Stimulated activated CD8-positive, alpha-beta memory T cell treated with anti-CD3 and anti-CD28 coated beads, Interleukin-2, amount 100 ng/mL, for 48 hours (primary cell): ENCODE measurements around the gene STK24.

Source experiments
- DNase-seq, 2 donors: peaks; one replicate each; pipeline ENCODE4 v3.0.0-alpha.2; 2020; ENCODE audit warnings: low read depth in 2 of 2

Gene STK24

DNA sequence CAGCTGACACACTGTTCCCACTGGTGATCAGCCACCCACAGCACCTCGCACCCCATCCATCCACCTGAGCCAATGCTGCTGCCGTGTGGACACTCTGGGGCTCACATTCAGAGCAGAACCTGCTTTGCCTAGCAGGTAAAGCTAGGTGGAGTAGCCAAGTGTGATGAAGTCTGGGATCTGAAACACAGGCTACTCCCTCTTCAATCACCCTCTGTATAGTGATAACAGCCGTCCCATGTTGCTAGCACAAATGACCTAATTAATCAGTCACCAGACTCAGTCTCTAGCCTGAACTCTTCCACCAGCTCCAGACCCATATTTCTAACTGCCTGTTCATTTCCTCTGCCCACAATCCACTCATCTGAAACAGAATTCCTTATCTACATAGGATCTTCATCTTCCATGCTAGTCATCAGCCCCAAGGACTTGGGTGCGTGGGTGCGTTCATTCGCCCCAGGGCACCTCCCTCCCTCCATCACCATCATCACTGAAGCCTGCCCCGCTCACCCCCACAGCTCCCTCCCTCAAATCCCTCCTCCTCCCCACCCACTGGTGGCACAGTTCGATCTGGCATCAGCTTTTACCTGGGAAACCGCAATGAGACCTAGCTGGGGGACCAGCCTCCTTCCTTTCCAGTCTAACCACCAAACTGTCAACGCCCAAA, 19.8 kb downstream of the STK24 start:
- no peak for DNase-seq

DNA sequence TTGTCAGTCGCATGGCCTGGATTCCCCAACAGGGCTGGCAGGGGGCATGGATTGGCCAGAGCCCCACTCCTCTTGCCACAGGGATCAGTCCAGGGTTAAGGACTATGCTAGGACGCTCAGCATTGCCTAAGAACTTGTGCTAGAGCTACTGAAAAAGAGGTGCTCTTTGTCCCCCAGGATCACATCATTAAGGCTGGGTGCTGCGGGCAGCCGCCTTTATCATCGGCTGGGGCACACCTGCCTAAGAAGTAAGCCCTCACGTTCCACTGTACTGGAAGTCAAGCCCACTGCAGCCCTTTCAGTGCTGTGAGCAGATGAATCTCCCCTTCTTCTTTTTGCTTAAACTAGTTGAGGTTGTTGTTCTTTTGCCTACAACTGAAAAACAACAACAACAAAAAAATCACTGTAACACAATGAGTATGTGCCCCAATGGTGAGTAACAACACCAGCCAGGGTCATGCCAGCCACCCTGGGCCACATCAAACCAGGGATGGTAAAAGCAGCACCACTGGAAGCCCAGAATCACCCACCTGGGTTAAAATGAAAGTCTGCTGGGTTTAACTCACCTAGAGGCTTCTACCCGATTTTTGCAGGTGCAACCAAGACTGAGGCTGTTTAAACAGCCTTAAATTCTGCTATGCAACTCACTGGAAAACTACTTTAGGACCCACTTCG, 20.6 kb downstream of the STK24 start:
- DNase-seq = no peak

DNA sequence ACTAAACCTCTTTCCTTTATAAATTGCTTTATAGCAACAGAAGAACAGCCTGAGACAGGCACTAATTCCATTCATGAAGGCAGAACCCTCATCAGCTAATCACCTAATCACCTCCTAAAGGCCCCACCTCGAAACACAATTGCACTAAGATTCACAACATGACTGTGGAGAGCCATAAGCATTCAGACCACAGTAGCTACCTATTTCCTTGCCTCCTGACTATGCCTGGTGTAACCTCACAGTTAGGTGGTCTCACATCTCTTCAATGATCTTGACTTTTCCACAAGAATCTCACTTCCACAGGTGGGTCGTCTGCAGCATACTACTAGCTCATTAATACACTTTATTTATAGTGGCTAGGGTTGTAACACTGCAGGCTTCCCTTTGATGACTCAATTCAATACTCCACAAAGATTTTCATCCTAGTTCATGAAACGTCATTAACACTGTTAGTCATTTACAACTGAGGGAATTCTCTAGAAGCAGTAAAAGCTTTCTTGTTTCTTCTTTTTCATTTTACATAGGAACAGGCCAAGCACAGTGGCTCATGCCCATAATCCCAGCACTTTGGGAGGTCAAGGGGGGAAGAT, 27.1 kb downstream of the STK24 start:
- no peak for DNase-seq

DNA sequence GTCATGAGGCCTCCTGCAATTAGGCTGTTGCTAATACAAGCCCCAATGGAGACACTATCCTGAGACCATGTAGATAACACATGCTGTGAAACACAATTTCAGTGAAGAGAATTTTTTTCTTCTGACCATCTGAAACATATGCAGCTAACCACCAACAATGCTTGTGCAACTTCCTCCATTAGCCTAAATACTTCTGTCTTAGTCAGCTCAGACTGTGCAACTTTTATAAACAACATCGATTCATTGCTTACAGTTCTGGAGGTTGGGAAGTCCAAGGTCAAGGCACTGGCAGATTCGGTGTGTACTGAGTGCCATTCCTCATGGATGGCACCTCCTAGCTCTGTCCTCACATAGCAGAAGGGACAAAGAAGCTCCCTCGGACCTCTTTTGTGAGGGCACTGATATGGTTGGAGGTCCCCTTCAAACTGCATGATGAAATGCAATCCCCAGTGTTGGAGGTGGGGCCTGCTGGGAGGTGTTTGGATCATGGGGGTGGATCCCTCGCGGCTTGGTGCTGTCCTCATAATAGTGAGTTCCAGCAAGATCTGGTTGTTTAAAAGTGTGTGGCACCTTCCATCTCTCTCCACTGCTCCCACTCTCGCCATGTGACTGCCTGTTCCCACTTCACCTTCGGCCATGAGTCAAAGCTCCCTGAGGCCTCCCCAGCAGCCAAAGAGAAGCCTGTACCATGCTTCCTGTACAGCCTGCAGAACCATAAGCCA, 27.7 kb downstream of the STK24 start:
- DNase-seq = no peak

DNA sequence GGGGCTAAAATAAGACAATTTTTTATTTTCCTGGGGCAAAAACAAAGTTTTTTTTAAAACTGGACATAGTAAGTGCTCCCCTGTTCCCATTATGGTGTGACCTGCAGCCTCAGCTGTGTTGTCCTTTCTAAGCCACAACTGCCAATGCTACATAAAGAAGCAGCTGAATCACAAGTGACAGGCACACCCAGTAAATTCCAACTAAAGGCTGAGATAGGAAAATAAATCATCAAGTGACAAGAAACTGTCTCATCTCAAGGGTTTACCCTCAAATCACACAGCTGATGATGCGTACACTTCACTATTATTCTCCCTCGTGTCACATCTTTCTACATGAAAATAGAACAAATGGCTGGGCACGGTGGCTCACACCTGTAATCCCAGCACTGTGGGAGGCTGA, 28.7 kb downstream of the STK24 start:
- no peak for DNase-seq

DNA sequence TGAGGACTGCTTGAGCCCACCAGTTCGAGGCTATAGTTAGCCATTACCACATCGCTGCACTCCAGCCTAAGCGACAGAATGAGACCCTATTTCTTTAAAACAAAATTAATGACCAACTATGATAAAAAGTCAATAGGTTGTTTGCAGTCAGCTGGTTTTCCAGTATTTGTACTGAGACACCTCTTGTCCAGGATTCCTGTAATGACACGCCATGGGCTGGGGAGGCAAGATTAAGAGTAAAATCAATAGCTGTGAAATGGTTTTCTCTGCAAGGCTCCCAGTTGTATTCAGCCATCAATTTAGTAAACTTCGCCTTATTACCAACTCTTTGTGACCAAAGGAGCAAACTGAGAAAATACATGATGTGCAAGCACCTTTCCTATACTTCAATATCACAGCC, 29.5 kb downstream of the STK24 start:
- DNase-seq = no peak

DNA sequence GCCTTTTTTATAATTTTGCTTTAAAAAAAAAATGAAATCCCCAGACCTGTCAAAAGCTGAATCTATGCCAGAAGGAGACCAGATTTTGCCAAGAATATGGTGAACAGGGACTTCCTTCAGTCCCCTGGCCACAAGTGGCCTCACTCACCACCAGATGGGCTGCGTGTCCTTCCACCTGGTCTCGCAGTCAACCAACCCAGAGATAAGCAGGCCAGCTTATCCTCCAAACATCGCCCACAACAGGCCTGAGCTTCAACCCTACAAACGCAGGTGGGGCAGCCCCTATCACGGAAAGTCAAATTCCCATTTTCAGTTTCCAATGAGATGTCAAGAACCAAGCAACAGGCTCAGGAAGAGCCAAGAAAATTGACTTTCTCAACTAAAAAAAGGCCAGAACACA, 30.5 kb downstream of the STK24 start:
- DNase-seq = no peak

DNA sequence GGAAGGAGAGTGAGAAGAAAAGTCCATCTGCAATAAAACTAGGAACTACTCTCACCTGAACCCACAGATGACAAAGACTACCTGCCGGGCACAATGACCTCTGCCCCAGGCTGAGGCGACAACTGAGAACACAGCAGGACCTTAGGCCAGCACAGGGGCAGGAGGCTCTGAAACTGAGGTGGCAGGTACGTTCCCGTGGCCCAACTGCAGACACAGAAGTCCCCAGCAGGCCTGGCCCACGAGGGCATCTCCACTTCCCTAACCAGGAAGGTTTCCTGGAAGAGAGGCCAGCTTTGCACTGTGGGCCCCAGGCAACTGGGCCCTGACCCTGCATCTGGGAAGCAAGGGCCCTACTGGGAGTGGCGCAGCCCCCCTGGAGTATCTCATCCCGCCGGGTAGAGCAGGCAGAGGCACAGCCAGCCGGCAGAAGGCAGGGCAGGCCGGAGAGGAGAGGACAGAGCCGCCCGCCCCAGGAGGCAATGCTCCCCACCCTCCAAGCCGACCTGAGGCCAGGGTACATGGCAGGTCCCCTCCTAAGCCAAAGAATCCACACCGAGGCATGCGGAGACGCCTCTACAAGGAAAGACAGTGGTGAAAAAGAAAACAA, 32.7 kb downstream of the STK24 start:
- DNase-seq = no peak

DNA sequence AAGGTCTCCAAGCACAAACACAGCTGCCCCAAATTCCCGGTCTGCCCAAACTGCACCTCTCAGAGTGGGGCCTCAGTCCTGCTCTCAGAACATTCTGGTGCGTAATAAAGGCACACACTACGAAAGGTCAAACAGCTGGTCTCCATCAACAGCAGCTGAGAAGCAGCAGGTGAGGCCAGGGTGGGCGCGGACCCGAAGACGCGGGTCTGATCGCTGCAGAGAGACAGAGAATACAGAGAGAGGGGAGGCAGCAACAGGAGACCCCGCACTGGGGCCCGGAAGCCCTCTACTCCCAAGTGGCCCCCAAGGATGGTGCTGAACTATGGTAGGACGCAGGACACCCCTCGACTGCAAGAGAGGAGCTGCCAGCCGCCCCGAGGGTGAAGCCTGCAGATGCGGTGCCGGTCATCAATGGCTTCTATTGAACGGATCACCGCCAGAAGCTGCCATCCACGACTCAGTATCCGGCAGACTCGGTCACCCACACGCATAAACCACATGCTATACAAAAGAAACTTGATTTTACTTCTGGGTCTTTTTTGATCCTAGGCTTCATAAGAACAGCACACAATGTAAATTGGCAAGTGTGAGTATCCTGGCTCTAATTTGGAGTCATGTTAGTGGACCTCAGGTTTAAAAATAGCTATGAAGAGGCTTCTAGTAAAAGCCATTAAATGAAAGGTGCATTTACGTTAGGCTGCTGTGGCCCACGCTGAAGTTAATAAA, 33.4 kb downstream of the STK24 start:
- no peak for DNase-seq

DNA sequence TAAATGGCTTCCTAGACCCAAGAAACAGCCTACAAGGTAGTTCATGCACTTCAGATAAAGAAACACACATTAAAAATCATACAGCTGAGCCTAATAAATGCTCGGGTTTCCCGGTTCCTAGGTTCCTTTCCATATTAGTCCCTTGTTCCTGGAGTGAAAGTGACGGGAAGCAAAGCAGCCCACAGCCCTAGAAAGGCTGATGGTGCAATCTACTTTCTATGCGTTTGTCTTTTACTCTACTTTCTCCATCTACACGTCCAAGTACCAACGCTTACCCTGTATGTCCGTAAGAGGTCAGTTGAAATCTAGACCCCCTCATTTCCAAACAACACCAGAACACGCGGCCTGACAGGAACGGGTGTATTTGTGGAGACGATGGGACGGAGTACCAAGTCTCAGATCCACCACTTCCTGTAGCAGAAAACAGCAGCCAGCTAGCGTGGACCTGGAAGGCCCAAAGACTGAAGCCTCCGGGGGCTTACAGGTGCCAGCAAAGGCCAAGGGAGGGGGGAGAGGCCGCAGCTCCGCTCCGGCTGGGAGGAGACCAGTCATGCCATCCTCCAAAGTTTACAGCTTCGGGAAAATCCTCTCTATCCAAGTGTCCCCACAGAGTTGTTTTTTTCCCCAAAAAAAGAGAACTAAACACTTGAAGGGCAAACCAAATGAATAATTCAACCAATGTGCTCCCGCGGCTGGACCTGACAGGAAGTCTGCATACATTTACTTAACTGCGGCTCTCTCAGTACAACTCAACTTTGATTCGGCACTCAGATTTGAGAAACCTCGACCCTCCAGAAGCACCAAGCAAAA, 34.1 kb downstream of the STK24 start:
- DNase-seq = no peak

DNA sequence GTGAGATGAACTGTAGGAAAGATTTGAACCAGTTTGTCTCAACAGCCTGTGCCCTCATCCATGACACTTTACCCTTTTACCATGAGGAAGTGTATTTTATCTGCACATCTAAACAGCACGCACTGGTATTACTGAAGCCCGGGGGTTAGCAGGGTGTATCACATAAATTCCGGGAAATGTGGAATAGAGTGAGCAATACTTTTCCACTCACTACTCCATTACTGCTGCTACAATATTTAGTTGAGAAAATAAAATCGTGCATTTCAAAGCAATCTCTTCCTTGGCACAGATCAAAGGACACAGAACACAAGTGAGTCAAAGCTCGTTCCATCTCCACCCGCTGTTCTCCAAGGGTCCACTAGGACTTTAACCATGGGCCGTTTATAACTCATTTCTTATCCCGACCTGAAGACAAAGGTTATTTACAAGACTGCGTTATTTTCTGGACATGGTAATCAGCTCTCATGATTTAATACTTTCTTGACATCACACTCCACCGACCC, 35.2 kb downstream of the STK24 start:
- DNase-seq = no peak

DNA sequence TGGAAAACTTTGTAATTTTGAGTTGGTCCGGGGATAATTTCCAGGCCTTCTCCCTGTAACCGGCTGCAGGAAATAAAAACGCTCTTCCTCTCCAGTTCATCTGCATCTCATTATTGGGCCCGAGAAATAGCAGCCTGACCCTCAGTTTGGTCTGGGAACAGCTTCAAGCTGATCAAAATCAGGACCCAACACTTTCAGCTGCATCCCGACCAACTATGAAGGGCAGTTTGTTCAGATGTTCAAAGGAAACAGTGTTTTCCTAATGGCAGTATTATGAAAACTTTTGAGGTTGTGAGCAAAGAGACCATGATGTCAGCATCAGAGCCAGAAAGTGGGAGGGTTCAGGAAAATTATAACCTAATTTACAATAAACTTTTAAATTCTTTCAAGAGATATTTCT, 35.7 kb downstream of the STK24 start:
- no peak for DNase-seq

DNA sequence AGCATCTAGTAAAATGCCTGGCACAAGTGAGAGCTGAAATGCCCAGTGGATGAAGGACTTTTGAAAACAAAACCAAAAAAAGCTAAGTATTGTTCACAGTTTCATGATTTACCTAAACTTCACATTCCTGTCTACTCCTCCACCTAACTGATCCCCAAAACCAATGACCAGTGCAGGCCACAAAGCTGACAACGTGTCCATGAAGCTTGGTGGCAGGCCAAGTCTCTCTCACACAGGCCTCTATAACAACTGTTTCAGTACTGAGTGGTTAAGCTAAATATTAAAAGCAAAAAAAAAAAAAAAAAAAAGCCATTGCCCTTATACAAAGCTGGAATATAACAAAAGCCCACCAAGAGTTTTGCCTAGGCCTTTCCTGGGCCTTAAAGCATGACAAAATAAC, 36.4 kb downstream of the STK24 start:
- DNase-seq = no peak

DNA sequence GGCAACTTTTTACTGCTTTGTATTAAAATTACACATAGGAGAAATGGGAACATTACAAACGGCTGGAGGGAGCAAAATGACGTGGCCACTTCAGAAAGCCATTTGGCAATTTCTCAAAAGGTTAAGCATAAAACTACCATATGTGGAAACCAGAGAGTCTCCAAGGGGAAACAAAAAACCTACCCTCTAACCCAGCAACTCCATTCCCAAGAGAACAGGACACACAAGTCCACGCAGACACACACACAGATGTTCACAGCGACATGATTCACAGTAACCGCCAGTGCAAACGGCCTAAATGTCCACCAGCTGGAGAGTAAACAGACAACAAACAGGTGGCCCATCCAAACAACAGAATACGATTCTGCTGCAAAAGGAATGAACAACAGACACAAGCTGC, 37.2 kb downstream of the STK24 start:
- DNase-seq = no peak

DNA sequence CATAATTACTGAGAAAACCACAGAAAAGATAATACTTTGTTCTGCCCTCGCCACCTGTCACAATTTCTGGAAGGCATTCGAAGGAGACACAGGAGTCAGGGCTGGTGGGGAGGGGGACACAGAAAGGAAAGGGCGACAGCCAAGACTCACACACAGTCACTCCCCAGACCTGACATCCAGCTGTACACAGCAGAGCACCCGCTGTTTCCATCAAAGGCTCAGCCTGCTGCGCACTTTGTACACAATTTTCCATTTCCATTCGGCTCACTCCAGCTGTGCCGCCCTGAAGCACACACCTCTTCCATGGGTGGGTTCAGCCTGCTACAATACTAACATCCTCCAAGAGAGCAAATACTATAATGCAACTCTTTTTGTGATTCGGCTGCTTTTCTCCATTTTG, 38.0 kb downstream of the STK24 start:
- no peak for DNase-seq

DNA sequence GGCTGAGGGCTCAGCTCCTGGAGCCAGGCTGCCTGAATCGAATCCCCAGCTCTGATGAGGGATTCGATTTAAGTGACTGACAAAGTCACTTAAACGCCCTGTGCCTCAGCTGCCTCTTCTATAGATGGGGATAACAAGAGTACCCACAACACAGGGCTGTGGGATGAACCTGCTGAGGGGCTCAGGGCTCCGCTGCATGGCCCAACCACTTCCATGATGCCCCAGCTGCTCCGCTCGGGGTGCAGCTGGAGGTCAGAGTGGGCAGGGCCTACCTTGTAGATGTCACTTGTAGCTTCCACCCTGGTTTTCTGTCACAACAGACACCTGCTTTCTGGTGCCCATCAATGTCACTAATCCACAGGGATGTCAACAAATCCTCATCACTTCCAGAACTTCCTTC, 39.2 kb downstream of the STK24 start:
- no peak for DNase-seq

DNA sequence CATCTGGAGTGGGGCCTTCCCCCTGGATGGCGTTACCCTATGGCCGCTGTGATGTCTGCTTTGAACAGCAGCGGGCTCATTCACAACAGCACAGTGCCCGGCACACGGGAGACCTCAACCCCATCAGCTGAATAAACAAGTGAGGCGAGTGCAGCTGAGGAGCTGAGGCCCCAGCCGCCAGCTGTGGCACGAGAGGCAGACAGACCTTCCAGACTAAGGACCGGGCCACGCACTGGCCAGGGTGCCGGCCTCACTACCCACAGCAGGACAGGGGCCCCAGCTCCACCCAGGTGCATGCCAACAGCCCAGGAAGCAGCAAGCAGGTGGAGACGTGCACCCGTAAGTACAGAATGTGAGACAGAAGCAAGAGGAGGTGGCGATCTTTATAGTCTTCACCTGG, 39.6 kb downstream of the STK24 start:
- no peak for DNase-seq

DNA sequence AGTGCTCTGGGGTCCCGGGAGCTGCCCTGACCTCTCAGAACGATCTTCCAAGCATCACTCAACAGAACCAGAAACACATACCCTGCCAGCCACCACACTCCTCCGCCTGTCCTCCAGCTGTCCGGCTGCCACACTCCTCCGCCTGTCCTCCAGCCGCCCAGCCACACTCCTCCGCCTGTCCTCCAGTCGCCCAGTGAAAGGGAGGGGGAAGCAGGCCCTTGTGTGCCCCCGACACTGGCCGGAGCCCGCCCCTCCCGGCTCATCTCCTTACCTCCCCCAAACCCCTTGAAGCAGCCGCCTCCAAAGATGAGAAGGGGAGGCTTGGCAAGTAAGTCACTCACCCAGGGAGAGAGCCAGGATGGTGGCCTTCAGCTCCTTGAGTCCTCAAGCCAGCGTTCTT, 40.2 kb downstream of the STK24 start:
- DNase-seq = no peak

DNA sequence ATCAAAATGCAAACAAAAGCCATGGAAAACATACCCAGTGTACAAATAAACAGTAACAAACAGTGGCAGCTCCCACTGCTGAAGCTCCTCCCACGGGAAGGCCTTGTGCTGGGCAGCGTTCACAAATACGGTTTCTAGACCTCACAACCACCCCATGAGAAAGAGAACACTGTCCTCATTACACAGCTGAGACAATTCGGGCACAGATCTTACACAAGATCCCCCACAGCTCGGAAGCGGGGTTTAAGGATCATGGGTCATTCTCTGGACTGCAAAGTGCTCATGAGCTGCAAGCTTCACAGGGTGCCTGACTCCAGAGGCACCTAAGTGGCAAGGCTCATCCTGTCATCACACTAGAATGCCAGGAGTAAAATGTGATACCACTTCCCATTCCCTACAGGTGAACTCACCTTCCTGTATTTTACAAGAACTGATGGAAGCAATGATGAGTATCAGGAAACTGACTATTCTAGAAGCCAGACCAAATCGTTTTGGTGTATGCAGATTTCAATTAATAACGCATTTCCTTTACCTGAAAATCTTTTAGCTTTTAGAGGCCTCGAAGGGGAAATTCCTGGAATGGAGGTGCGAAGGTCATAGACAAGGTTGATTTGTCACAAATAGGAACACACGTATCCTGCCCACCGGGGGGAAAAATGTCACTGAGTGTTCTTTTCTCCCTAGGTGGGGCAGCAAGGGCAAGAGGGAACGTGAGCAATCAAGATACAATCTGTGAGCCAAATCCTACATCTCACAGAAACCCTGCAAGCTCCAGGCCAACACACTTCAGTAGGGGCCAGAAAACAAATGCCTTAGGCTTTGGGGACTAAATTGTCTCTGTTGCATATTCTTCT, 41.2 kb downstream of the STK24 start:
- DNase-seq = no peak

DNA sequence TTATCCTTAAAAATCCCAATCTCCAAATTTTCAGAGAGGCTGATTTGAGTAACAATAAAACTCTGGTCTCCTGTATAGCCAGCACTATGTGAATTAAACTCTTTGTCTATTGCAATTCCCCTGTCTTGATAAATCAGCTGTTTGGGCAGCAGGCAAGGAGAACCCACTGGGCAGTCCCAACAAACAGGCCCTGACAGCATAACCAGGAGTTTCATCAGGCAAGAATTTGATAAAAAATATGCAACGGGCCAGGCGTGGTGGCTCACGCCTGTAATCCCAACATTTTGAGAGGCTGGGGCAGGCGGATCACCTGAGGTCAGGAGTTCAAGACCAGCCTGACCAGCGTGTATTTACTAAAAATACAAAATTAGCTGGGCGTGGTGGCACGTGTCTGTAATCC, 42.1 kb downstream of the STK24 start:
- no peak for DNase-seq
